Fibroblast of peridontal ligament (primary cell): ENCODE data around the gene MYLK2.

Experiments used
- DNase-seq: peaks from one replicate; pipeline ENCODE4 v3.0.0-alpha.2; 2010; ENCODE audit errors: extremely low read depth

MYLK2 gene

DNA sequence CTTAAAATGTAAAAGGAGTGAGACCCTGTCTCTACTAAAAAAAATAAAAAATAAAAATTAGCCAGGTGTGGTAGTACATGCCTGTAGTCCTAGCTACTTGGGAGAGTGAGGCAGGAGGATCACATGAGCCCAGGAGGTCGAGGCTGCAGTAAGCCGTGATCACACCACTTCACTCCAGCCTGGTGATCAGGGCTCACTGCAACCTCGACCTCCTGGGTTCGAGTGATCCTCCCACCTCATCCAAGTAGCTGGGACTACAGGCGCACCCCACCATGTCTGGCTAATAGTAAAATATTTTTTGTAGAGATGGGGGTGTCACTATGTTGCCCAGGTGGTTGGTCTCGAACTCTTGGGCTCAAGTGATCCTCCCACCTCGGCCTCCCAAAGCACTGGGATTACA is 34.3 kb downstream of the MYLK2 start:
- no peak for DNase-seq

DNA sequence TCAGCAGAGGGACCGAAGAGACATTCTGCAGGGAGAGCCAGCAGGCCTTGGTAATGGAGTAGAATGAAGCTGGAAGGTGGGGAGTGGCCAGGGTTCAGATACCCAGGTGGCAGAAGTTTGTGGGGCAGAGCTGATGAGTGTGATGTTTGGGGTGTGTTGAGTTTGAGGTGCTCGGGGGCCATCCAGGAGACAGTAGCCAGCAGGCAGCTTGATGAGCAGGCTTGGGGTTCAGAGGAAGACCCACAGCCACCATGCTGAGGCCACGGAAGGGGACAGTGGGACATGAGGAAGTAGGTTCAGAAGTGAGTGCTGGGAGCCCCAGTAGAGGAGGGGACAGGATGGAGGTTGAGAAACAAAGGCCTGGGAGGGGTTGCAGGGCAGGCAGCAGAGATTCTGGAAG is 37.4 kb downstream of the MYLK2 start:
- no peak for DNase-seq

DNA sequence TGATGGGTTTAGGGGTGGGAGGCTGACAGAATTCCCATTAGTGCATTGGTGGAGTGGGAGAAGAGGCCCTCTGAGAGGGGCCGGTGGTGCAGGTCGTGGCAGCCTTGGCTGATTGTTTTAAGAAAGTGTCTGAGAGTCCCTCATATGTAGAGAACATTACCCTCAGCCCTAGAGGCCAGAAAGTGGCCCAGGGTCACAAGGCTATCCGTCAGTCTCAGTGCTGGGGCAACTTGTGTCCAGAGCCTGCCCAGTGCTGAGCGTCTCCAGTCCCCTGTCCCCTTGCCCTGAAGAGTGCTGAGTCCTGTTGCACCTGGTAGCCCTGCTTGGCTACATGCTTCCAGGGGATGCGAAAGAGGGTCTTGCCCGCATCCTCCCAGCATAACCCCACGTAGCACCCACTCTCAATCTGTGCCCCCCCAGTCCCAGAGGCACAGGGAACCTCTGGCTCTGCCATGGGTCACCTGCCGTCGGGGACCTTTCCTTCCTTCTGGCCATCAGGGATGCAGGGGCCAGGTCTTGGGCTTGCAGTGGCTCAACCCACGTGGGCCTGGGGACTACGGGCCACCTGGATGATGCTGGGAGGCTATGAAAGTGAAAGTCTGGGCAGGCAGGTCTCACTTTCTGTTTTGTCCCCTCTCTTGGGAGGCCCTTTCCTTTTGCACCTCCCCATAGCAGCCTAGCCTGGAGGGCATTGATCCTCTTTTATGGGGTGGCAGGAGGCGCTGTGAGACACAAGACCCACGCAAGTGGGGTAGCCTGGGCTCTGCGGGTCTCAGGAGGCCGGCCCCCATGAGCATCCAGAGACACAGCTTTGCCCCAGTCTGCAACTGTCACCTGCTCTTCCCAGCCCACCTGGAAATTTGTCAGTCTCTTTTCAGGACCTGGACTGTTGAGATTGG is 39.0 kb downstream of the MYLK2 start:
- DNase-seq = no peak

DNA sequence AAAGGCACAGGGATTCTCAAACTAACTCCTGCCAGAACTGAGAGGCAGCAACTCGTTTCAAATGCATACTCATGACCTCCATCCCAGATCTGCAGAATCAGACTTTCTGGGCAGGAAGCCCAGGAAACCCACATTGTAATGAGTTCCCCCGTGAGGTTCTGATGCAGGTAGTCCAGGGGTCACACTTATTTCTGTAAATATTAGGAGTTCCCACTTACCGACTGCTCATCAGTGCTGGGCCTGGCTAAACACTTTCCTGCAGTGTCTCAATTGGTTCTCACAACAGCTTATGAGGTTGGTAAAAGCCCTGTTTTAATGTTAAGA is 39.6 kb downstream of the MYLK2 start:
- no peak for DNase-seq

DNA sequence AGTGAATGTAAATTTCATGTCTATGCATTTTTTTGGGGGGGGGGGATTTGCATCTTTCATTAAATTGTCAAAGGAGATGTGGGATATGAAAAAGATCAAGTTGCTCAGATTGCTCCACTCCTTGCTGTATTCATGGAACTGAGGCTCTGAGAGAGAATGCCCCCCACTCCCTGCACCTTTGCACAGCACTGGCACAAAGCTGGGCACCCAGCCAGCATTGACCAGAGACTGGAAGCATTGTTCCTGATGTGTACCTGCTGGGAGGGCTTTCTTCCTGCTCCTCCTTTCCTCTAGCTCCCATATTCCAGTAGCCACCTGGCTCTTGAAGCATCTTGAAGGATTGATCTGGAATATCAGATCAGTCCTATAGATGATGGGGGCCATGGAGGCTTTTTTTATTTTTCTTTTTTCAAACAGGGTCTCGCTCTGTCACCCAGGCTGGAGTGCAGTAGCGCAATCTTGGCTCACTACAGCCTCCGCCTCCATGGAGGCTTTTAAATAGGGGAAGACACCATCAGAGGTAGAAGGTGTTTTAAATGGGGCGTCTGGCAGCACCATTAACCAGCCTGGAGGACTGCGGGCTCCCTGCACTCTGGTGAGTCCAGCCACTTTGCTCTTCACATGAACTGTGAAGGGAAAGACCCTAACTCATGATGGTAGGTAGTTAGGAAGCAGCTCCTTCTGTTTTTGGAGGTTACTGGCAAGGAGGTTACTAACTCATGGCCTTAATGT is 40.3 kb downstream of the MYLK2 start:
- DNase-seq = no peak

DNA sequence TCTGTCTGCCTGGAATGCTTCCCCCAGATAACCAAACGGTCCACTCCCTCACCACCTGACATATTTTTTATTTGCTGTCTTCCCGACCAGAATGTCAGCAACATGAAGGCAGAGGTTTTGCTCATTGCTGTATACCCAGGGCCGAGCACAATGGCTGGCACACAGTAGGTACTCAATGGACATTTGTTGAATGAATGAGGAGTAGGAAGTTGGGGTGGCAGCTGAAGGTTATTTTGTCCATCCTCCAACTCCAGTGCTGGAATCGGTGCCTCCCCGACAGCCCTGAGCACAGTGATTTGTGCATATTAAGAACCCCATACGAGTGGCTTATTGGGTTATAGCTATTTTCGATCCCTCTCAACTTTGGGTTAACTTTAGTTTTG is 40.8 kb downstream of the MYLK2 start:
- no peak for DNase-seq

DNA sequence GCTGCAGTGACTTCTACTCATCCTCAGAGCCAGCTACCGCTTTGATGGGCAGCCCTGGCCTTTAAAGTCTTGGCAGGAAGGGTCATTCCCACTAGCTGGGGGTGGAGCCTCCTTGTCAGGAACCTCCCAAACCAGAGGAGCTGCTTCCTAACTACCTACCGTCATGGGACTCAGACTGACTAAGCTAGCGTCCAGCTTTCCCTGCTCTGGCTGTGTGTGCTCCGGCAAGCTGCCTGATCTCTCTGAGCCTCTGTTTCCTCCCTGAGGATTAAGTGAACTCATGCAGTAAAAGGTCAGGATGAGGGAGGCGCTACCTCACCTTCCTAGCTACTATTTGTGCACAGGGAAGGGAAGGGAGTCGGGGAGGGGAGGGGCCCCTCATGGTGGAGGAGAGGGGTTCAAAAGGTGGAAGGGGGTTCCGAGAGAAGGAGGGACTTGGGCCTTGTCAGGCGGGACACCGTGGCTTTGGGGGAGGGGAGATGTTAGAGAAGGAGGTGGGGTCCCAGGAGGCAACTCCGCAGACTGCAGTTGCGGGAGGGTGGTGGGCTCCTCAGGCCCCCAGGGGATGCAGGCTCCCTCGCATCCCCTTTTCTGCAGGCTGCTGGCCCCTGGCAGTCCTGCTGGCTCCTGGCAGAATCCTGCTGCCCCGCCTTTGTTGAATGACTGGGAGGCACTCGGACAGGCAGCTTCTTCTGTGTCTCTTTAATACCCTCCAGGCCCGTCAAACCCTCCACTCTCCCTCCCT is 41.4 kb downstream of the MYLK2 start:
- DNase-seq = no peak

DNA sequence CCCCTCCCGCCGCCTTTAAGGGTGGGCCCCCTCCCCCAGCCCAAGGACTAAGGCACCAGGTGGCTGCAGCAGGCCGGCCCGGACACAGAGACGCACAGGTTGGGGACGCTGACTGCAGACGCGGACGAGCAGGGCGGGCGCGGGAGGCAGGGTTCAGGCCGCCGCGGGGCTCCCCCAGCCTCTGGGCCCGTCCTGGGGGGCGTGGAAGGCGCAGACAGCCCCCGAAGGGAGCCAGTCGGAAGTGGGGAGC is 41.9 kb downstream of the MYLK2 start:
- no peak for DNase-seq

DNA sequence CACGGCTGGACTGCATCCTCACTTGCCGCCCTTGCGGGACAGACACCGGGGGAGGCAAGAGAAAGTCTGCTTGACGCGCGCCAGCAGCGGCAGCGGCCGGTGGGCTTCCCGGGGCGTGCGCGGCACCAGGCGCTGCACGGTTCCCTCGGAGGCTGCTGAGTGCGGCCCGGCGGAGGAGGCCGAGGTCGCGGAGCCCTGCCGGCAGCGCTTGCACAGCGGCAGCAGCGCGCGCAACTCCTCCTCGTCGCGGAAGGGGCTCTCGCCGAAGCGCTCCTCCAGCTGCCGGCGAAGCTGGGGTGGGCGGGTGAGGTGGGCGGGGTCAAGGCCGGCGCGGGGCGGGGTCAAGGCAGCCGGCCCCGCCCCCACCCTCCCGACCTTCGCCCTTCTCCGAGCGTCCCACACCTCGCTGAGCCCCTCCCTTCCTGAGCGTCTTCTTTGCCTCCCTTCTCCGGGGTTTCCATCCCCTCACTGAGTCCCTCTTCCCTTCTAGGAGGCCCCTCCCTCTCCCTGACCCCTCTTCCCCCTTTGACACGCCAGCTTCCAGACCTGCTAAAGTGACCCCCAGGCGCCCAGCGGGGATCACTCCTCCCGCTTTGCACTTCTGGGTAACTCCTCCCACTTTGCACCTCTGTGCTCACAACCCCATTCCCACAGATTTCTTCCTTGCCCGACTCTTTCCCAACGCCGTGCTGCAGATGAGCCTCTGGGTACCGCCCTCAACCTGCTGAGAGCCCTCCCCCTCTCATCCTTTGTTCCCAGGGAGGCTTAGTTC is 42.4 kb downstream of the MYLK2 start:
- DNase-seq = no peak

DNA sequence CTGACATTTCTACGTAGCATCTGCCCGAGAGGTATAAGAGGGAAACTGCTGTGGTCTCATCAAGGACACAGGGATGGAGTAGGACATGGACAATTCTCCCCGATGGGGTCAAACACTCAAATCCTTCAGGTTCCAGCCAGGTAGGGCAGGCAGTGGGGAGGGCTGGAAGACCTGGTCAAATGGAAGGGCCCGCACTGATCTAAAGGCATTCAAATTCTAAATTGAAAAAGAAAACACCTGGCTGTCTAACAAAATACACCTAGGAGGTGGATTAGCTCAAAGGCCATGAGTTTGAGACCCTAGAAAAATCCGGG is 43.0 kb downstream of the MYLK2 start:
- no peak for DNase-seq

DNA sequence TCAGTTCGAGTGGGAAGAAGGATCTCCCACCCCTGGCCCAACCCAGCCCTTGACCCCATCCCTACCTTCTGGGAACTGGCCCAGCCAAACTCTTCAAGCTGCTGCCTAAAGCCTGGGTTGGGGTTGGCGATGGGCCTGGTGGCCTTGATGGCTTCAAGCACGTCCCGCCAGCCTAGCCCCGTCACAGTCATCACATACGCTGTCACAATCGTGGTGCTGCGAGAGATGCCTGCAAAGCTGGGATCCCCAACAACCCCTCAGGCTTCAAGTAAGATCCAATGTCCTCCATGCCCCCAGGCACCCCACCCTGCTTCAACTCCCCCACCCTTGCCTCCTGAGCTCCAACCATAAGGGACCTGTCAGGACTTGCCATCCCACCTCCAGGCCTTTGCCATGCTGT is 43.4 kb downstream of the MYLK2 start:
- DNase-seq = no peak

DNA sequence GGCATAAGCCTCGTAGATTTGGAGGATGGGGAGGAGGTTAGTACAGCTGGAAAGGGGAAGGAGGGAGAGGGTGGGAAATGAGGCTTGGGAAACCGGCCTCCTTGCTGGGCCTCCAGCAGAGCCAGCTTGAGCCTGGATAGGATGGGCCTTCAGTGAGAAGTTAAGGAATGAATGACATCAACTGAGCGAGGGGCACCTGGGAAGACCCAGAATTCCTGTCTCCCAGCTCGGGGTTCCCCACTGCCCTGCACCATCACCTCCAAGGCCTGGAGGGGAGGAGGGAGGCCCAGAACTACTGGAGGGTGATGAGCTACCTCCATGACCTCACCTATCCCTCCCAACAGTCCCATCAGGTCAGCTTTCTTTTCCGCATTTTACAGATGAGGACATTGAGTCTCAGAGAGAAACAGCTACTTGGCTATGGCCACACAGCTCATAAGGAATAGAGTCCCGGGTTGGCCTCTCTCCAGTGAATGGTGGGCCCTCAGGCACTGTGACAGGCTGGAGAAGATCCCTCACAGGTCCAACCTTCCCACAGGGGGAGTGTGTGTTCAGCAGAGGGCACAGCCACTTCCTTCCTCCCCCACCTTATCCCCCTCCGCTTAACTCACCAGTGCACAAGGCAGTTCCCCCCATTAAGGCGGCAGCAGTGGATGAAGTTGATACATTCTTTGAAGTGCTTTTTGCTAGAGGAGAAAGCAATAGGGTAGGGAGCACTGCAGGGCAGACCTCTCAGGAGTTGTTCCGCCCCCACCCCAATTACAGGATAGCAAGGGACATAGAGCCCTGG is 44.3 kb downstream of the MYLK2 start:
- DNase-seq = no peak

DNA sequence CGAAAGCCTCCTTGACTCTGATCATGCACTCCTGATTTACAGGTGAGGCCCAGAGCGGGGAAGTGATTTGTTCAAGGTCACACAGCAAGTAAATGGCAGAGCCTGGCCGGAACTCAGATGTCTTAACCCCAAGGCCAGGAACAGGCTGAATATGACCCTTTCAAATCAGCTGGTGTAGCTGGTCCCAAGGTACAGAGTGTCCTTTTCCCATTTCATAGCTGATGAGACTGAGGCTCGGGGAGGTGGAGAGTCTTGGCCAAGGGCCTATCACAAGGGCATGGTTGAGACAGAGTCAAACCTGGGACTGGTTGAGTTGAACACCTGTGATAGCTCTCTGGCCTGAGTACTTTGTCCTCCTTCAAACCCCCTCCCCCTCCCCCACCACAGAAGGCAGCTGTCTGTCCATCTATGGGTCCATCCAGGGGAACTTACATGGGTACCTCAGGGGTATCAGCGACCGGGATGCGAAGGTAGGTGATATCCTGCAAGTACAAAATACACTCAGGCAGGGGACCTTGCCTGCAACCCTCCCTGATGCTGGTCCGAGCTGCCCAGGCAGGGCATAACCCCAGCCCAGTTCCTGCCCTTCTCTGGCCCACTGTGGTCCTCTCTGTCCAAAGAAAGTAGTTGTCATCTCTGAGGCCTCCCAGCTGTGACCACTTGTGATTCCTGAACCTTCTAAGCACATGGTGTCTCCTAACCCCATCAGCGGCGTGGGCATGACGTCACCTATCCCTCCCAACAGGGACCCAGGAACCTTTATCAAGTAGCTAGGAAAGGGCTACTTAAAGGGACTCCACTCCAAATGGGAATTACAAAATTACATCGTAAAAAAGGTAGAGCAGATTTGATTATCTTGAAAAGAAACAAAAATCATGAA is 45.6 kb downstream of the MYLK2 start:
- DNase-seq = no peak

DNA sequence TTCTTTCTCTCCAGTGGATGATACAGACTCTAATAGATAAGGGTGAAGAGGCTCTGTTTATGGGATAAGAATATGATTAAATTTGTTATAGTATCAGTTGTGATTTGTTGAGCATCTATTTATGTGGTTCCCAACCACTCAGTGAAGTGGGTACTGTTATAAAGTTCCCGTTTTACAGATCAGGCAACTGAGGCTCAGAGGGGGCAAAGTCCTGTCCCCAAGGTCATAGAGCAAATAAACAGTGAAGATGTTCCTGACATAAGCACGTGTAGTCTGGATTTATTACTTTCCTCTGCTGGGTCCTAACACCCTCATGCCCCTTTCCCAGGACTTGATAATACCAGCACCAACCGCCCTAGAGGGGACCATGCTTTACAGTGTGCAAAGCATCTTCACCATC is 47.1 kb downstream of the MYLK2 start:
- DNase-seq = no peak

DNA sequence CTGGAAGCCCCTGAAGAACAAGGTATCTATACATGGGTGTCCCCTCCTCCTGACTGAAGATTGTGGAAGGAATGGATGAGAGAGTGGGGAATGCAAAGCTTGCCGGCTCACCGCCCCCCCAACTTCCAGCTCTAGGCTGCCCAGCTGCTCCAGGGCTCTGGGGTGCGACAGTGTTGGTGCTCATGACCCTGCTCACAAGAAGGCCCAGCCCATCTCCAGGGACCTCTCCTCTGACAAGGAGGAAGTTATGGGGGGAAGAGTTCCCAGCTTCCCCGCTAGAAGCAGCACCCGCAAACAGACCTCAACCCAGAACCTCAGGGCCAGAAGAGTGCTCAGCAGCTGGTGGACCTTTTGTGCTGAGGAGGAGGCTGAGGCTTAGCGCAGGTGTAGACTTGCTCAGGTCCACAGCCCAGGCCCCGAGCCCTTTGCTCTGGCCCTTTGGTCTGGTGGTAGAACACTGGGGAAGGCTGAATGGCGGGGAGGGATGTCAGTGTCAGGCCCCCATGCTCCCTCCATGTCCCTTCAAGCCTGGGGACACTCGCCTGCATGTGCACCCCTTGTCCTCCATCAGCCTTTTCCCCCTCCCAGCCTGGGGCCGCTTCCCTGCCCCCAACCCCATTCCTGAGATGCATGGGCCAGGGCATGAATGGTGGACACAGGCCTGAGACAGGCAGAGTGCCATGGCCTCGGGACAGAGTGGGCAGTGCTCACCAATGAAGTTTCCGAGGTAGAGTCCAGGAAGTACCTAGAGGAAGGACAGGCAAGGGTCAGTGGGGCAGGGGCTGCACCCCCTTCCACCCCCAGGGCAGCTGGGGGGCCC is 49.9 kb downstream of the MYLK2 start:
- no peak for DNase-seq

DNA sequence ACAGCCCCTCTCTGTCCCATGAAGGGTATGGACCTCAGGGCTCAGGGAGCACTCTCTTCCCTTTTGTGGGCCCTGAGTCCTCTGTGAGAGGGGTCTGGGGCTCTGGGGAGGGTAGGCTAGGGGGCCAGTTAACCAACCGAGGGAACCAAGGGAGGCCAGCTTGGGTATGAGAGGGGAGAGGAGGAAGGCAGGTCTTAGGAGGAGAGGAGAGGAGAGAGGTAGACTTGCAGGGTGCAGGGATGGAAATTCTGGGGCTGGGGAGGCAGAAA is 50.5 kb downstream of the MYLK2 start:
- no peak for DNase-seq

DNA sequence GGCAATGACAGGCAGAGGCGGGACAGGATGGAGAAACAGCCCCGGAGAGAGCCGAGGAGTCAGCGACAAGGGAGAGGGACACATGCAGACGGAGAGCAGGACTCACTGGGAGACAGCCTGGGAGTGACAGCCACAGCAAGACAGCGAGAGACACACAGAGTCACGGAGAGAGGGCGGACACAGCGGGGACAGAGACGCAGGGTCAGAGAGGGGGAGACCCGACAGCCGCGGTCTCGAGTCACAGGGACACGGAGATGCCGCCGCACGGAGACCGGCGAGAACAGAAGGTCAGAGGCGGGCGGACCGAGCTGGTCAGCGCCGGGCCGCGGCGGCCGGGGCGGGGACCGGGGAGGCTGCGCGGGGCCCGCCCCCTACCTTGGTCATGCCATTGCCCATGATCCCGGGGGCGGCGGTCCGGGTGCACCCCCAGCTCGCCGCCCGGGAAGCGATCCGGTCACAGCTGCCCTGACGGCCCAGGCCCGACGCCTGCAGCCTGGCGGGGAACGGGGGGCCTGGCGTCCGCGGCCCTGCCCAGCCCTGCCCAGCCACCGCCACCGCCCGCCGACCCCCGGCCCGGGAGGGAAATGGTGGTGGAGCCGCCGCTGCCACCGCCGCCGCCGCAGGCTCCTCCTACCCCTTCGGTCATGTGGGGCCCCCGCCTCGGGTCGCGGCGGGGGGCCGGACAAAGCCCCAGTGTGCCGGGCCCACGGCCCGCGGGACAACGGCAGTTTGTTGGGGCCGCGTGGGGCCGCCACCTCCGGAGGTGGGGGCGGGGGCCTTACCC is 51.0 kb downstream of the MYLK2 start, which contains the start of the genes DUSP15 and TTLL9:
DUSP15 (minus strand) TSS at position 586 of the 784 bp plus-strand sequence; CDS start at position 396, 190 bp downstream.
TTLL9 (plus strand) TSS at position 693 of the 784 bp plus-strand sequence. CDS start 493 bp downstream, outside the sequence.
- DNase-seq = no peak

DNA sequence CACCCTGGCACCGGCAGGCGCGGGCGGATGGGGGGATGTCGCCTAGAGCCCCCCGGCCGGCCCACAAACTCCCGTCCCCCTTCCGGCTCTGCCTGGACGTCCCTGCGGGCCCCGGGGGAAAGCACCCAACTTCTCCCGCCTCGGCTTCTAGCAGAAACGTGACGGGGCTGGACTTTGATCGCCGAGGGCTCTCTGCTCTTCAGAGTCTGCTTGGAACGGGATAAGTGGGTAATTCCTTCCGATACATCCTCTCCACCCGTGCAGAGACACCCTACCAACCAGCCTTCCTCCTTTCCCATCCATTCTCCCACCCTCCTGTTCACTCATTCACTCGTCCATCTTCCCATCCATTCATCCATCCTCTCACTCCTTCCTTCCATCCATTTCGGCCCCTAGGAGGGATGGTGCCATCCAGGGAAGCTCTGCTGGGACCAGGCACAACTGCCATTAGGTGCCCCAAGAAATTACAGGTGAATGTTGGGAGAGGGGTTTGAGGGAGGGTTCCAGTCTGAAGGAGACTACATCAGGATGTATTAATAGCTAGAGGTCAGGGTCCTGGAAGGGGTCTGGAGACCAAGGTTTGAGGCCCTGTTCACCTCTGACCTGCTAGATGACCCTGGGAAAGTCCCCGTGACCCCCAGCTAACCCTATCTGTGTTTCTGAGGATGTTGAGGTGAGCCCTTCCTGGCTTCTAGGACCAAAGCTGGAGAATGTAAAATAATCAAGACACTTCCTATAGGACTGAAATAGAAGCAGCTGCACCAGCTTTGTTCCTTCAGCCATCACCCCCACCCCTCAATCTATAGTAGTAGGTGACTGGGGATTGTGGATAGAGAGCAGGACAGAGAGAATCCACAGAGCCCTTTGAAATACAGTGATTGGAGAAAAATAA is 51.8 kb downstream of the MYLK2 start:
- no peak for DNase-seq
